ENCODE data around the gene MDM1.
A peak's percentile ranks its signal among the peaks of the same experiment; 100 is the strongest.

Gene MDM1

GRCh38 chr12:68376901-68377300 is 44.7 kb upstream of the MDM1 start:
- no peak overlapping the region for H3K4me3 ChIP-seq (ENCODE audit: low read depth in 1 of 2, low read length in 1 of 2)
- H3K9me3 ChIP-seq = no peaks in the 10 kb centered on the region
- H3K27ac ChIP-seq = no peak overlapping the region
- peaks cover 82 to 90% of the 10 kb centered on the region in 2 experiments for H3K4me1 ChIP-seq (ENCODE audit: control insufficient read depth in 1 of 2, insufficient read depth in 1 of 2, low read depth in 1 of 2, low read length in 1 of 2)
- H3K27me3 ChIP-seq = no peaks in the 10 kb centered on the region
- no peaks in the 10 kb centered on the region for H3K36me3 ChIP-seq
- no peak for TF ChIP-seq CTCF (IDR thresholded peaks at IDR 0.05)

- Histone ChIP-seq H3K27ac (no peak overlapping the region), H3K4me1 (ENCODE audit: control insufficient read depth in 1 of 2, insufficient read depth in 1 of 2, low read depth in 1 of 2, low read length in 1 of 2) (peaks cover 75 to 90% of the 10 kb centered on the region in 2 experiments), H3K4me3 (ENCODE audit: low read depth in 1 of 2, low read length in 1 of 2) (no peak overlapping the region), H3K9me3 (no peaks in the 10 kb centered on the region), H3K36me3 (no peaks in the 10 kb centered on the region), H3K27me3 (no peaks in the 10 kb centered on the region)
- no peak for TF ChIP-seq CTCF (IDR thresholded peaks at IDR 0.05)
These were observed 43.9 kb upstream of the MDM1 start for GRCh38 chr12:68375756-68376695.

GRCh38 chr12:68374307-68374982 is 42.3 kb upstream of the MDM1 start:
- Histone ChIP-seq H3K4me3 (ENCODE audit: low read depth in 1 of 2, low read length in 1 of 2) (no peak overlapping the region), H3K9me3 (no peaks in the 10 kb centered on the region), H3K27ac (peak overlapping the region; percentile 69), H3K27me3 (no peaks in the 10 kb centered on the region), H3K4me1 (ENCODE audit: control insufficient read depth in 1 of 2, insufficient read depth in 1 of 2, low read depth in 1 of 2, low read length in 1 of 2) (peaks cover 75 to 90% of the 10 kb centered on the region in 2 experiments), H3K36me3 (no peaks in the 10 kb centered on the region)
- no peak for TF ChIP-seq CTCF (IDR thresholded peaks at IDR 0.05)

GRCh38 chr12:68370667-68371066 is 38.5 kb upstream of the MDM1 start:
- no peak for TF ChIP-seq CTCF (IDR thresholded peaks at IDR 0.05)
- no peaks in the 10 kb centered on the region for H3K36me3 ChIP-seq
- H3K27ac ChIP-seq = peak overlapping the region; percentile 91
- no peaks in the 10 kb centered on the region for H3K9me3 ChIP-seq
- no peak overlapping the region for H3K4me3 ChIP-seq (ENCODE audit: low read depth in 1 of 2, low read length in 1 of 2)
- H3K27me3 ChIP-seq = no peaks in the 10 kb centered on the region
- H3K4me1 ChIP-seq (ENCODE audit: control insufficient read depth in 1 of 2, insufficient read depth in 1 of 2, low read depth in 1 of 2, low read length in 1 of 2) = peaks cover 81 to 92% of the 10 kb centered on the region in 2 experiments

- Histone ChIP-seq H3K4me1 (ENCODE audit: control insufficient read depth in 1 of 2, insufficient read depth in 1 of 2, low read depth in 1 of 2, low read length in 1 of 2) (peaks cover 87 to 94% of the 10 kb centered on the region in 2 experiments), H3K4me3 (ENCODE audit: low read depth in 1 of 2, low read length in 1 of 2) (no peak overlapping the region), H3K27me3 (no peaks in the 10 kb centered on the region), H3K36me3 (no peaks in the 10 kb centered on the region), H3K27ac (peak overlapping the region; percentile 91), H3K9me3 (no peaks in the 10 kb centered on the region)
- TF ChIP-seq CTCF (IDR thresholded peaks at IDR 0.05) = no peak
These were observed 37.9 kb upstream of the MDM1 start for GRCh38 chr12:68370006-68370590.
